Measurements from ENCODE around the gene METTL8. TPM values are rescaled to one million over a fixed set of nuclear protein-coding genes. Genes with fewer than 3 reads are reported as not detected.

The METTL8 gene
- total and polyA plus RNA-seq, 12 donors = 1.7 to 13.6 (median 11.3) TPM

GRCh38 chr2:171346723-171347557 is 86.8 kb downstream of the METTL8 start:
- intact Hi-C loops (cut with DNase I) = loop anchor here in 1 of 10 donors (5.0 kb wide), 1 partner anchor 70 kb away; no protein-coding TSS in a partner anchor
- Histone ChIP-seq H3K27me3 (no peaks in the 10 kb centered on the region), H3K36me3 (no peaks in the 10 kb centered on the region), H3K4me1 (peaks cover 0 to 27% (median 15%) of the 10 kb centered on the region in 9 donors), H3K9me3 (peaks cover 0 to 15% (median 0%) of the 10 kb centered on the region in 11 donors), H3K4me3 (no peak overlapping the region), H3K27ac (peak overlapping the region; percentile 6 to 76 (median 41))
- TF ChIP-seq CTCF (IDR thresholded peaks at IDR 0.05) = peak in 5 of 9 donors; percentile 10 to 47 (median 39)
- DNase-seq = no peak
- peak; percentile 61 to 94 (median 88) for ATAC-seq
- WGBS, 2 donors = 53% methylated on average over 10 of the region's 10 CpGs

- H3K4me1 ChIP-seq = peaks cover 0 to 32% (median 15%) of the 10 kb centered on the region in 9 donors
- no peaks in the 10 kb centered on the region for H3K36me3 ChIP-seq
- no peak overlapping the region for H3K4me3 ChIP-seq
- no peak for DNase-seq
- peak in 4 of 8 donors; percentile 47 to 74 (median 56) for ATAC-seq
- peaks cover 0 to 9% (median 0%) of the 10 kb centered on the region in 11 donors for H3K9me3 ChIP-seq
- WGBS, 2 donors = 96 to 97% methylated on average over 3 of the region's 3 CpGs
- H3K27me3 ChIP-seq = no peaks in the 10 kb centered on the region
- TF ChIP-seq CTCF (IDR thresholded peaks at IDR 0.05) = no peak
- intact Hi-C loops (cut with DNase I) = loop anchor here in 1 of 10 donors (5.0 kb wide), 1 partner anchor 71 kb away; no protein-coding TSS in a partner anchor
- peak overlapping the region in 6 of 10 donors; percentile 6 to 76 (median 41) for H3K27ac ChIP-seq
These were observed 87.6 kb downstream of the METTL8 start for GRCh38 chr2:171345971-171346722.

- no peak for TF ChIP-seq CTCF (IDR thresholded peaks at IDR 0.05)
- H3K4me1 ChIP-seq = peaks cover 0 to 32% (median 15%) of the 10 kb centered on the region in 9 donors
- no peaks in the 10 kb centered on the region for H3K27me3 ChIP-seq
- H3K4me3 ChIP-seq = no peak overlapping the region
- 94 to 100% methylated on average over 2 of the region's 2 CpGs for WGBS, 2 donors
- H3K27ac ChIP-seq = no peak overlapping the region
- ATAC-seq (no peak), DNase-seq (no peak)
- intact Hi-C loops (cut with DNase I) = no loop called here
- H3K9me3 ChIP-seq = no peaks in the 10 kb centered on the region
- no peaks in the 10 kb centered on the region for H3K36me3 ChIP-seq
These were observed 89.6 kb downstream of the METTL8 start for GRCh38 chr2:171344182-171344581.

GRCh38 chr2:171342067-171342413 is 91.8 kb downstream of the METTL8 start:
- no peaks in the 10 kb centered on the region for H3K9me3 ChIP-seq
- no peak for DNase-seq
- H3K4me3 ChIP-seq = no peak overlapping the region
- no peaks in the 10 kb centered on the region for H3K36me3 ChIP-seq
- H3K27me3 ChIP-seq = no peaks in the 10 kb centered on the region
- ATAC-seq = peak in 2 of 8 donors; percentile 55 to 57
- H3K27ac ChIP-seq = peak overlapping the region in 2 of 10 donors; percentile 25 to 42
- no peak for TF ChIP-seq CTCF (IDR thresholded peaks at IDR 0.05)
- peaks cover 0 to 23% (median 7%) of the 10 kb centered on the region in 9 donors for H3K4me1 ChIP-seq
- WGBS, 2 donors = 33 to 55% methylated on average over 1 of the region's 1 CpG
- intact Hi-C loops (cut with DNase I) = no loop called here

Measured in heart right ventricle (tissue), 16 donors.